ENCODE data around the gene FLT4.
"Not testable (repeated sequence)": the region's sequence is repeated elsewhere in the genome, so short reads cannot be mapped to it uniquely, and the experiment has no call there.

GRCh38 chr5:180671958-180672524, 22.6 kb upstream of the FLT4 start:
- TF ChIP-seq, protein P1, sequence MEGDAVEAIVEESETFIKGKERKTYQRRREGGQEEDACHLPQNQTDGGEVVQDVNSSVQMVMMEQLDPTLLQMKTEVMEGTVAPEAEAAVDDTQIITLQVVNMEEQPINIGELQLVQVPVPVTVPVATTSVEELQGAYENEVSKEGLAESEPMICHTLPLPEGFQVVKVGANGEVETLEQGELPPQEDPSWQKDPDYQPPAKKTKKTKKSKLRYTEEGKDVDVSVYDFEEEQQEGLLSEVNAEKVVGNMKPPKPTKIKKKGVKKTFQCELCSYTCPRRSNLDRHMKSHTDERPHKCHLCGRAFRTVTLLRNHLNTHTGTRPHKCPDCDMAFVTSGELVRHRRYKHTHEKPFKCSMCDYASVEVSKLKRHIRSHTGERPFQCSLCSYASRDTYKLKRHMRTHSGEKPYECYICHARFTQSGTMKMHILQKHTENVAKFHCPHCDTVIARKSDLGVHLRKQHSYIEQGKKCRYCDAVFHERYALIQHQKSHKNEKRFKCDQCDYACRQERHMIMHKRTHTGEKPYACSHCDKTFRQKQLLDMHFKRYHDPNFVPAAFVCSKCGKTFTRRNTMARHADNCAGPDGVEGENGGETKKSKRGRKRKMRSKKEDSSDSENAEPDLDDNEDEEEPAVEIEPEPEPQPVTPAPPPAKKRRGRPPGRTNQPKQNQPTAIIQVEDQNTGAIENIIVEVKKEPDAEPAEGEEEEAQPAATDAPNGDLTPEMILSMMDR (IDR thresholded peaks at IDR 0.05): not testable (repeated sequence)
- TF ChIP-seq POLR2AphosphoS5 (IDR thresholded peaks at IDR 0.05; ENCODE audit: low read depth, low read length): not testable (repeated sequence)
- TF ChIP-seq, protein P2, sequence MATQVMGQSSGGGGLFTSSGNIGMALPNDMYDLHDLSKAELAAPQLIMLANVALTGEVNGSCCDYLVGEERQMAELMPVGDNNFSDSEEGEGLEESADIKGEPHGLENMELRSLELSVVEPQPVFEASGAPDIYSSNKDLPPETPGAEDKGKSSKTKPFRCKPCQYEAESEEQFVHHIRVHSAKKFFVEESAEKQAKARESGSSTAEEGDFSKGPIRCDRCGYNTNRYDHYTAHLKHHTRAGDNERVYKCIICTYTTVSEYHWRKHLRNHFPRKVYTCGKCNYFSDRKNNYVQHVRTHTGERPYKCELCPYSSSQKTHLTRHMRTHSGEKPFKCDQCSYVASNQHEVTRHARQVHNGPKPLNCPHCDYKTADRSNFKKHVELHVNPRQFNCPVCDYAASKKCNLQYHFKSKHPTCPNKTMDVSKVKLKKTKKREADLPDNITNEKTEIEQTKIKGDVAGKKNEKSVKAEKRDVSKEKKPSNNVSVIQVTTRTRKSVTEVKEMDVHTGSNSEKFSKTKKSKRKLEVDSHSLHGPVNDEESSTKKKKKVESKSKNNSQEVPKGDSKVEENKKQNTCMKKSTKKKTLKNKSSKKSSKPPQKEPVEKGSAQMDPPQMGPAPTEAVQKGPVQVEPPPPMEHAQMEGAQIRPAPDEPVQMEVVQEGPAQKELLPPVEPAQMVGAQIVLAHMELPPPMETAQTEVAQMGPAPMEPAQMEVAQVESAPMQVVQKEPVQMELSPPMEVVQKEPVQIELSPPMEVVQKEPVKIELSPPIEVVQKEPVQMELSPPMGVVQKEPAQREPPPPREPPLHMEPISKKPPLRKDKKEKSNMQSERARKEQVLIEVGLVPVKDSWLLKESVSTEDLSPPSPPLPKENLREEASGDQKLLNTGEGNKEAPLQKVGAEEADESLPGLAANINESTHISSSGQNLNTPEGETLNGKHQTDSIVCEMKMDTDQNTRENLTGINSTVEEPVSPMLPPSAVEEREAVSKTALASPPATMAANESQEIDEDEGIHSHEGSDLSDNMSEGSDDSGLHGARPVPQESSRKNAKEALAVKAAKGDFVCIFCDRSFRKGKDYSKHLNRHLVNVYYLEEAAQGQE (IDR thresholded peaks at IDR 0.05; ENCODE audit: insufficient read depth in 1 of 2, low read depth in 2 of 2, low read length in 1 of 2): not testable (repeated sequence)
